SH-SY5Y (cell line): ENCODE results near the gene SORCS3.

ENCODE experiments used
- GATA2 ChIP-seq: IDR thresholded peaks from 2 replicates; pipeline ENCODE4 v1.6.1; 2011; ENCODE audit warnings: mild to moderate bottlenecking, low read depth, low read length
- GATA3 ChIP-seq: IDR thresholded peaks from 2 replicates; pipeline ENCODE4 v1.6.1; 2011; ENCODE audit warnings: low read depth, mild to moderate bottlenecking, low read length, moderate library complexity

GRCh38 chr10:105026566-105026965, 385.5 kb downstream of the SORCS3 start:
- TF ChIP-seq GATA2 (no peak), GATA3 (no peak)
